HCT116 (cell line): ENCODE results near the gene SCARF1. TPM values are rescaled to one million over a fixed set of nuclear protein-coding genes. Genes with fewer than 3 reads are reported as not detected.

Experiments used
- ATAC-seq: fragments of 200-7000 bp; cut with Tn5 transposase; 2 replicates; pipeline ENCODE4 v1.9.1; 2020; ENCODE audit warnings: mild to moderate bottlenecking, moderate library complexity
- BruUV-seq: library from RNA; stranded (reverse); fragments of 400-500 nt; replicated peaks from 2 replicates; lab custom pipeline; 2021; lab: Mats Ljungman, UMichigan
- CTCF ChIA-PET: fragments of 300-600 bp; sonication (Branson Sonifier 250); formaldehyde crosslinking; loops from one replicate; lab custom pipeline; 2021; ENCODE audit warnings: antibody characterized with exemption; lab: Charles Lee
- POLR2A ChIA-PET: fragments of 300-600, 350-600 bp; sonication (Branson Sonifier 250); formaldehyde crosslinking; loops from one replicate; lab custom pipeline; 2021; ENCODE audit warnings: antibody characterized with exemption; lab: Charles Lee
- RAD21 ChIA-PET, 2 experiments: fragments of 300-600 bp; sonication (Branson Sonifier 250); formaldehyde crosslinking; loops; one replicate each; lab custom pipeline; 2023; ENCODE audit warnings: low total read pairs in 2 of 2; ENCODE audit not compliant: uncharacterized antibody in 2 of 2, unreplicated experiment in 2 of 2, low non-redundant PET in 1 of 2; lab: Charles Lee
- DNase-seq: peaks from one replicate; pipeline ENCODE4 v3.0.0-alpha.2; 2010; ENCODE audit warnings: low read depth, low spot score
- H2AFZ ChIP-seq: fragments of 200-600 bp; shearing (Covaris generic), sonication (generic); 2 replicates; pipeline ENCODE4 v1.6.1; 2017; ENCODE audit warnings: low read depth, mixed run types, mixed read lengths, antibody characterized with exemption, low read length; ENCODE audit not compliant: poor library complexity, severe bottlenecking
- H3K27ac ChIP-seq: 2 replicates; pipeline ENCODE4 v1.5.1; 2012; ENCODE audit warnings: low read depth, low read length
- H3K27me3 ChIP-seq: fragments of 200-600 bp; sonication (generic); 2 replicates; pipeline ENCODE4 v1.6.1; 2016; ENCODE audit warnings: mixed run types, low read length, mixed read lengths; ENCODE audit not compliant: insufficient read depth
- H3K36me3 ChIP-seq, 2 experiments: fragments of 200-500 bp in 1 of 2; fragments of 200-600 bp in 1 of 2; sonication (Bioruptor generic) in 1 of 2; sonication (generic) in 1 of 2; 2 replicates each; pipeline versions ENCODE4 v1.5.1 to v1.6.1; 2014 to 2016; ENCODE audit warnings: low read length in 2 of 2, inconsistent platforms in 1 of 2, mixed read lengths in 1 of 2, mixed run types in 1 of 2; ENCODE audit not compliant: insufficient read depth in 2 of 2, control insufficient read depth in 1 of 2
- H3K4me1 ChIP-seq, 2 experiments: fragments of 200-600 bp in 1 of 2; sonication (generic) in 1 of 2; 2 replicates each; pipeline versions ENCODE4 v1.5.1 to v1.6.1; 2012 to 2017; ENCODE audit warnings: low read length in 2 of 2, inconsistent platforms in 1 of 2, mild to moderate bottlenecking in 1 of 2, mixed read lengths in 1 of 2, mixed run types in 1 of 2, moderate library complexity in 1 of 2; ENCODE audit not compliant: insufficient read depth in 2 of 2, control insufficient read depth in 1 of 2
- H3K4me2 ChIP-seq: fragments of 200-600 bp; sonication (generic); 2 replicates; pipeline ENCODE4 v1.6.1; 2017; ENCODE audit warnings: mixed run types, low read length, mixed read lengths
- H3K4me3 ChIP-seq, 2 experiments: fragments of 200-600 bp in 1 of 2; sonication (generic) in 1 of 2; replicated peaks in 1 of 2; 2 replicates each; pipeline ENCODE4 v1.5.1; 2011 to 2016; ENCODE audit warnings: low read length in 2 of 2, control low read depth in 1 of 2, low read depth in 1 of 2, mild to moderate bottlenecking in 1 of 2, mixed read lengths in 1 of 2, mixed run types in 1 of 2
- H3K79me2 ChIP-seq: fragments of 200-600 bp; sonication (generic); 2 replicates; pipeline ENCODE4 v1.6.1; 2017; ENCODE audit warnings: mild to moderate bottlenecking, mixed run types, low read length, moderate library complexity, mixed read lengths; ENCODE audit not compliant: insufficient read depth
- H3K9ac ChIP-seq: fragments of 200-600 bp; sonication (generic); 2 replicates; pipeline ENCODE4 v1.6.1; 2016; ENCODE audit warnings: low read length, mixed read lengths
- H3K9me2 ChIP-seq: fragments of 200-600 bp; sonication (generic), shearing (Covaris generic); 2 replicates; pipeline ENCODE4 v1.6.1; 2017; ENCODE audit warnings: mixed run types, mild to moderate bottlenecking, moderate library complexity; ENCODE audit not compliant: insufficient read depth
- H3K9me3 ChIP-seq, 2 experiments: fragments of 200-500 bp in 1 of 2; fragments of 200-600 bp in 1 of 2; sonication (Bioruptor generic) in 1 of 2; sonication (generic) in 1 of 2; 2 replicates each; pipeline ENCODE4 v1.6.1; 2014 to 2017; ENCODE audit warnings: low read length in 2 of 2, mixed read lengths in 2 of 2, inconsistent platforms in 1 of 2, low read depth in 1 of 2, mild to moderate bottlenecking in 1 of 2, mixed run types in 1 of 2, moderate library complexity in 1 of 2; ENCODE audit not compliant: control insufficient read depth in 1 of 2, insufficient read depth in 1 of 2
- H4K20me1 ChIP-seq: fragments of 200-600 bp; sonication (generic), shearing (Covaris generic); 2 replicates; pipeline ENCODE4 v1.6.1; 2017; ENCODE audit warnings: mixed run types, mild to moderate bottlenecking, moderate library complexity; ENCODE audit not compliant: insufficient read depth
- EGR1 ChIP-seq: IDR thresholded peaks from 2 replicates; pipeline ENCODE4 v1.6.1; 2012; ENCODE audit warnings: low read depth
- EZH2 ChIP-seq: fragments of 200-600 bp; sonication (generic); IDR thresholded peaks from 2 replicates; pipeline ENCODE4 v1.6.1; 2017; ENCODE audit warnings: antibody characterized with exemption, mixed run types
- JUND ChIP-seq: IDR thresholded peaks from 2 replicates; pipeline ENCODE4 v1.6.1; 2012
- POLR2AphosphoS5 ChIP-seq: IDR thresholded peaks from 2 replicates; pipeline ENCODE4 v1.6.1; 2011; ENCODE audit warnings: mild to moderate bottlenecking, low read depth, low read length, moderate library complexity
- REST ChIP-seq: IDR thresholded peaks from 2 replicates; pipeline ENCODE4 v1.6.1; 2012; ENCODE audit warnings: low read depth
- SRF ChIP-seq: IDR thresholded peaks from 2 replicates; pipeline ENCODE4 v1.6.1; 2012; ENCODE audit warnings: low read depth
- intact Hi-C: fragments of 100-400 bp; cut with micrococcal nuclease; formaldehyde crosslinking; loops from 2 replicates; pipeline ENCODE4 v1.10.0; 2022
- total RNA-seq: library from RNA; stranded (reverse); gene quantifications from one replicate; pipeline ENCODE4 v1.2.1, GENCODE V29; 2021; ENCODE audit not compliant: unreplicated experiment

The SCARF1 gene
- total RNA-seq, 1 experiment from 2014 or later, result 2.2 TPM

DNA sequence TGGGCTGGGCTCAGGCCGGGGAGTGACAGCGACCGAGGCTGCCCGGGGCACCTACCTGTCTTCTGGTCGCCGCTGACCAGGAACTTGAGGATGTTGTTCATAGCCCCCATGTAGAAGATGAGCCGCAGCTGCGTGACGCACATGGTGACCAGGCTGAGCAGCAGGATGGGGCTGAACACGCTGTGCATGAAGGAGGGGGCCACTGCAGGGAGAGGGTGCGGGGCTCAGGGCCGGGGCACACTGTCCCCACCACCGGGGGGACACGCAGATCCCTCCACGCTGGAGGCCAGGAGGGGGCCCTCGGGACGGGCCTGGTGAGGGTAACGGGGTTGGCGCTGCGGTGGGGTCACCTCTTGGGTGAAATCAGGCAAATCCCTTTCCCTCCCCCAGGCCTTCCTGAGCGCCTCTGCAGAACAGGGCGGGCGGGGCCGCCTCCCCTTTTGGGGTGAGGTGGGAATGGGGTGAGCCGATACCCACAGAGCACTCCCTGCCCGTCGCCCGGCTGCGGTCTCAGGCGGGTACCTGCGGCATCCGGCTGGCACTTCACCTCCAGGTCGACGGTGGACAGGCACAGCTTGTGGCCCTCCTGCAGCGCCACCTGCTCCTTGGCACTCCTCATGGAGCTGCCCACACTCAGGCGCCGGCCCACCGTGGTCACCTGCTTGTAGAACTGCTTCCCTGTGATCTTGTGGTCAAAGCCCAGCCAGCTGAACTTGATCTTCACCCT is 54.6 kb downstream of the SCARF1 start:
- H3K9me3 ChIP-seq, result no peaks in the 10 kb centered on the region
- no TSS peak for BruUV-seq
- no peaks in the 10 kb centered on the region for H4K20me1 ChIP-seq
- DNase-seq (no peak), ATAC-seq (no peak)
- no peaks in the 10 kb centered on the region for H3K9me2 ChIP-seq
- POLR2A ChIA-PET, result no interaction called here
- H3K9ac ChIP-seq, result no peak overlapping the region
- no peaks in the 10 kb centered on the region for H3K79me2 ChIP-seq
- peak overlapping the region; percentile 71 for H3K4me2 ChIP-seq
- RAD21 ChIA-PET, result interaction anchor here in 1 of 2 experiments (1.0 kb wide), 1 partner anchor 39 kb away, joined by 3 read pairs; no protein-coding TSS in a partner anchor
- no peaks in the 10 kb centered on the region for H3K36me3 ChIP-seq
- no peak overlapping the region for H3K4me3 ChIP-seq
- peak overlapping the region; percentile 59; the same call in 1 of the 2 replicates for H3K27ac ChIP-seq
- no peak overlapping the region for H2AFZ ChIP-seq
- CTCF ChIA-PET, result interaction anchor here (1.3 to 1.7 kb wide), 2 partner anchors 17 to 57 kb away, joined by 3 to 8 read pairs; no protein-coding TSS in a partner anchor
- intact Hi-C loops, result no loop called here
- no peaks in the 10 kb centered on the region for H3K27me3 ChIP-seq
- TF ChIP-seq SRF (no peak), REST (no peak), EZH2 (no peak), EGR1 (no peak), JUND (no peak), POLR2AphosphoS5 (no peak)
- peaks cover 37 to 45% of the 10 kb centered on the region in 2 experiments for H3K4me1 ChIP-seq
